GM19452 (cell line): ENCODE measurements around the gene ATG2B.

Experiments used
- ATAC-seq: cut with Tn5 transposase; IDR thresholded peaks from one replicate; pipeline ENCODE4 v1.9.1; 2021; ENCODE audit not compliant: unreplicated experiment

ATG2B gene

DNA sequence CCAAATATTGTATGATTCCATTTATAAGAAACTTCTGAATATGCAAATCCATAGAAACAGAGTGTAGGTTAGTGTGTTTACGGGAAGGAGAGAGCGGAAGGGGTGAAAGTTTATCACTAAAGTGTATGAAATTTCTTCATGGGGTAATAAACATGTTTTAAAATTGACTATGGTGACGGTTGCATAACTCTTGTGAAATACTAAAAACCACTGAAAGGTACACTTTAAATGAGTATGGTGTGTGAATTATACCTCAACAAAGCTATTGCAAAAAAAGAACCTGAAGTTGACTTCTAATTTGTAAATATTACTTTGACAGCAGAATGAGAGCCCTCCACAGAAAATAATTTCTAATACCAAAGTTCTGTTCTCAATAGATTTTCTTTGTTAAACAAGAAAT, 47.1 kb downstream of the ATG2B start:
- no peak for ATAC-seq

DNA sequence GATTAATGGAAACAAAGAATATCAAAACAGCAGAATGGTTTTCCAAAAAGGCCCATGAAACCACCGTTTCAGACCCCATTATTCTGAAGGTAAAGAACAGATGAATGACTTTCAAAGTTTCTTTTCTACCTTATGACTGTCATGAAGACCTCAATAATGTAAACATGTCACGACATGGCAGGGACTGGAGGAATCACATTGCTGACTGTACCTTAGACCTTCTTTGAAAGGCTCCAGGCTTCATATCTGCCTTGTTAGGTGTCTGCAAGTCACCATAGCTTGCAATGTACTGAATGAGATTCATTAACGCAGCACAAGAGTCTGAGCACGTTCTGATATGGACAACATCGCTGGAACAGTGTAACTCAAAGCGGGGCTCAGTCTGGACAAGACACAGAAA, 52.2 kb downstream of the ATG2B start:
- no peak for ATAC-seq

DNA sequence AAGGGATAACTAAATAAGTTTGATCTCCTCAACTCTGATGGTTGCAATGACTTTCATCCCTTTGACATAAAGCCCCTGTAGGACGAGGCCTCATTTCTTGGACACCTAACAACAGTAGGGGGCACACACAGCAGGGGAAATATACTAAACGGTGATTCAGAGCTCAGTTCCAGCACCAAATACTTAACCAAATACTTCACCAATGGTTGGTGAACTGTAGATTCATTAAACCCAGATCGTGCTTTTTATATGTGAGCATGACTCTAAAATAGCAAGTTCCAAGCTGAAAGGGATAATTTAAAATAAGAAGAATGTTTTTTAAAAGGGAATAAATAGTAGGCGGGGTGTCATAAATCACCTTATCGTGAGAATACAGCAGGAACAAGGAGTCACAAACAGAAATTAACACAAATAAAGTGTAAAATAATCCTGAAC, 53.2 kb downstream of the ATG2B start:
- no peak for ATAC-seq

DNA sequence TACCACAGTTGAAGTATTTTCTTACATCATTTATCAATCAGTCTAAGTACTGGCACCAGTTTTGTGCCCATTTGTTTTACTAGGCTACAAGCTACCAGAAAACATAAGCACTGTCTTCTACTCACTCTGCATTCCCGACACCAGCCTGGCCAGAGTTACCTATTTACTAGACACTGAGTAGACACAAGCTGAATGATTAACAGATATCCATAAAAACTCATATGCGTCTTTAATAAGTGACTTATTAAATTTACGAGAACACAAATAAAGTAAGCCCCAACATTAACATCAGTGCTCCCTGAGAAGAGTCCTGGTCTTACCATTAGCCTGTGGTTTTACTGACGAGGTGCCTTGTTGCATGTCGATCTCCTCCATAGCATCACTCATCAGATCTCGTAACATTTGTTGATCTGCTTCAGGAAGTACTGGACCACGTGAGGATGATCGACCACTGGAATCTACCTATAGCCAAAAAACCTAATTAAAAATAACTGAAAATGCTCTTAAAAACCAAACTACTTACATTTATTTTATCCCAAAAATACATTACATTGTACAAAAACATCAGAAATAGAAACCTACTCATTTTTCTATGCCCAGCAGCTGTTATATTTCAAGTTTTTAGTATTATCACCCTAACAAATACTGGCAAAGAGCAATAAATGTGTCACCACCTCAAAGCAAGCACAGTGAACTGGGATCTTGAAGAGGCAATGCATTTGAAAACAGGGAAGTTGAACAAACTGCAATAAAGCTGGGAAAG, 53.8 kb downstream of the ATG2B start:
- no peak for ATAC-seq

DNA sequence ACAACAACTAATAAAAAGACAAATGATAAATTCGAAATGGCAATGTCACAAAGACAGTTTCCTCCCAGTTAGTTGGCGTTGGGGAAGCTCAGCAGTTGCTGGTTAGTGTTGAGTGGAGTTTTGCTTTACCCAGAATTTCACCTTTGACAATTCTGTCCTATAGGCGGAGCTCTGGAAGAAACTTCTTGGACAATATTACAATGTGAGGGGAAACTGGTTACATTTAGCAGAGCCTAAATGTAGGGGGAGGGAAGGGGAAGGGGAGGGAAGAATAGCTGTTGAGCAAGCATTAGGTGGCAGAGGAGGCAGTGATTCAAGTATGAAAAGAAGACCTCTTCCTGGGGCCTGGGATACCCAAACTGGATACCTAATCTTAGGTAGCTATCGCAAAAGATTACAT, 55.7 kb downstream of the ATG2B start:
- no peak for ATAC-seq

DNA sequence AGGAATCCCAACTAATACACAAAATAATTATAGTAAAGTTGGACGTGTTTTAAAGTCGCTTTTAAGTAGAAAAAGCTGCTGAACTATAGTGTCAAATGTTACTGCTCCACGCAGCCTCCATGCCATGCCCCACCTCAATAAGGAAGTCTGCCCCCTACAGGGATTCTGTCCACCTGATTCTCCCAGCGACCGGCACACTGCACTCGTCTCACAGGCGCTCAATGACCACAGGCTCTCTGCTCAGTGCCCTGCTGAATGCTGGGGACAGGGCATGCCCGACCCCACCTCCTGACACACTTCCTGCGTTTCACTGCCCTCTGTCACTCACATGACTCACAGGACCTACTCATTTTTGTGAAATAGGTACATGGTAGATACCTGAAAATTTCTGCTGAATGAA, 58.2 kb downstream of the ATG2B start:
- ATAC-seq, result no peak

DNA sequence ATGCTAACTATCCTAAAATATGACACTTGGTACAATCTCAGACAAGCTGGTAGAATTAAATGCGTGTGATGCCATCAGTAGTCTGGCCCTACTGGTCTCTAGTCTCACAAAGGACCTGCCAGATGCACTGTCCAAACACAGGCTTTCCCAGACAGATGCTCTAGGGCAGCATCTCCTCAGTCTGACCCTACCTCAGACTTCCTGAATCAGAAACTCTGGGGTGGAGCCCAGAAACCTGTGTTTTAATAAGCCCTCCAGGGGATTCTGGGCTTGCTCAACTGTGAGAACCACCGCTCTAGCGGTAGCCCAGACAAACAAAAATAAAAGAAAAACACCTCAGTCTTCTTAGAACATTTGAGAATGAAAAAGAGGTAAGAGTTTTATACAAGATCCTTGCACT, 59.2 kb downstream of the ATG2B start:
- no peak for ATAC-seq

DNA sequence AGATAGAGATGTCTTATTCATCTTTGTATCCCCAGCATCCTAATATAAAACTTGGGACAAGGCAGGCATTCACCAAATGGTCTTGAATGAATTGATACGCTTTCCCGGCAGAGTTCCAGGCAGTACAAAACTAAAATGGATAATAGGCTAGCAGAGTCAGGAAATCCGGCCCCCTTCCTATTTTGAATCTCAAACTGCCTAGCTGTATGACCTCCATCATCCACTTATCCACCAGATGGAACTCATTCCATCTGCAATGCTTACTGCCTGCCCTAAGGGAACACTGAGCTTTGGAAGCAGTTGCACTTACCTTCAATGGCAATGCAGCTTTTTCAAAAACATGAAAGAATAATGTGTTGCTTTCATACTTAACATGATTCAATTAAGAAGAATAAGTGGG, 63.7 kb downstream of the ATG2B start:
- ATAC-seq, result no peak

DNA sequence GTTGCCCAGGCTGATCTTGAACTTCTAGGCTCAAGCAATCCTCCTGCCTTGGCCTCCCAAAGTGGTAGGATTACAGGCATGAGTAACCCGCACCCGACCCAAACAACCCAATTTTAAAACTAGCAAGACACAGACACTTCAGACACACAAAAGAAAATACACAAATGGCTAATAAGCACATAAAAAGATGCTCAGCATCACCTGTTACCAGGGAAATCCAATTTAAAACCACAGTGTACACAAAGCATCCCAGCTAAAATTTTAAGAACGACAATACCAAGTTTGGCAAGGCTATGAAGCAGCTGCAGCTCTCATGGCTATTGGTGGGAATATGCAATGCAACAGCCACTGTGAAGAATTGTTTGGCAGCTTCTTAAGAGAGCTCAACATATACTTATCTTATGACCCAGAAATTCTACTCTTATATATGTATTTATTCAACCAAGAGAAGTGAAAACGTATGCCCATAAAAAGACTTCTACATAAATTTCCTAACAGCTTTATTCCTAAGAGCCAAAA, 65.1 kb downstream of the ATG2B start:
- no peak for ATAC-seq

DNA sequence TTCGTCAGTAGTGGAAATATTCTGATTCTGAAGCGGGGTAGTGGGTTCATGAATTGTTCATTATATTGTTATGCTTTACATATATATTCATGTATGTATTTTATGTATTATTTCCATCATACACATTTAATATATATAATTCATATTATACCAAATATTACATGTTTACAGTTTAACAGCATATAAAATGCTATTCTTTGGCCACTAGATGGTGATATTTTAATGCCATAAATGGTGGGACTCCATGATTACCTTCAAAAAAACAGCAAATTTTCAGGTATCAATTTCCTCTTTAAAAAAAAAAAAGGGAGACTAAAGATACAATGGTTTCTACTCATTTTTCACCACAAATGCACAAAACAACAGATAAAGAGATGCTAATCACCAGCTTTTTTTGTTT, 66.1 kb downstream of the ATG2B start:
- ATAC-seq, result no peak

DNA sequence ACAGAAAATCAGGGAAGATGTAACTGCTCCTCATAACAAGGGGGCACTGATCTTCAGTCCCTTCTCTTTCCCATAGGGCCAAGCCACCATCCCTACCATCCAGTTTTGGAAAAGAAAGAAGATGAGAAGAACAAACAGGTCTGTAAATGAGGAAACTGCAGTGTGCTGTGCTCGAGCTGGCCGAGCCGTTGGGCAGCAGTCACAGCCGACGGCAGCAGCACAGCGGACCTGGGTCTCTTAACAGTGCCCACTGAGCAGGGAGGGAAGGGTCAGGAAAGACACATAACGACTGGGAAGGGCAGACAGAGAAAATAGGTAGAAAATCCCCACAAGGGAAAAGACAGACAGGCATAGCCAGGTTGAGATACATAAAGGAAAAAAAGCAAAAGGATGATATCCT, 68.9 kb downstream of the ATG2B start:
- no peak for ATAC-seq

DNA sequence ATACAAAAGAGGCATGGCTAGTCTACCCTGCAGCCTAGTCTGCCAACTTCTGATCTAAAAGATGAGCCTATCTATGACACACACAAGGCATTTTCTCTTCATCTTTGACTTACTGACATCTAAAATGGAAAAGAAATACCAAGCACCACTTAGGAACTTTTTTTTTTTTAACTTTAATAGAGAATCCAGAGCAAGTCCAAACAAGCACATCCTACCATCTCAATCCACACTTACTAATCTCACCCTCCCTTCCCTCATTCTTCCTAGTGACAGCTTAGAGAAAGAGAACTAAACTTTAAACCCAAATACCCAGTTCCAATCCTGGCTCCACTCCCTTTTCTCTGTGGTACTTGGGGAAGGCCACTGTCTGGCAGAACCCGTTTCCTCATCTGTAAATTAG, 75.3 kb downstream of the ATG2B start:
- no peak for ATAC-seq

DNA sequence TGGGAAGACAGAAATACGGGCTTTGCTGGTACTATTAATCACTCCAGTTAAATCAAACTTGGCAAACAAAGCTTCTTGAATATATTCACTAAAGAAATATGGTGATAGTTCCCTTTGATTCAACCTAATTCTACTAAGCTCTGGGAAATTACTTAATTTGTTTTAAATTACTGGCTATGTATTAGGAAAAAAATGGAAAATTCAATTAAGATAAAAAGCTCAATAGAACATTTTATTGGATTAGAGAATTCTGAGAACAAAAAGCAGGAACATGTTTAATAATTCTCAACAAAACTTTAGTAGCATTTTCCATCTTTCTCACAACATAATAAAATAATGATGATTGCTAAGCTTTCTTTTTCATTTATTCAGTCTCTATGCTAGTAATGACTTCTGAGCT, 76.9 kb downstream of the ATG2B start:
- ATAC-seq, result no peak

DNA sequence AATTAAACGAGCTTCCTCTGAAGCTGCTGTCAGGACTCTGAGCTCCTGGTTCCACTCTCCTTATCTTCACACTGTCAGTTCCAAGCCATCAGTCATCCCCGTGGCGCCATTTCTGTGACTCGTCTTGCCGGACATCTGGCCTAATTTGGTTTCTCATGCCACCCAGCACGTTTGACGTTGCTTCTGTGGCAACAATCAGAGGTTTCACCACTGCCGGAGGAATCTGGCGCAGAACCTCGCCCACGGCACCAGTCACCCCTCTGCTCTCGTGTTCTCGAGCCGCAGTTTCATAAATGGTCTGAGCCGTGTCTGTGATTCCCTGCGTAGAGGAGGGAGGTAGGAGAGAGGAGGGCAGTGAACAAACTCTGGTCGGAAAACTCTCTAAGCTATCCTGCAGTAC, 77.5 kb downstream of the ATG2B start:
- ATAC-seq, result no peak

DNA sequence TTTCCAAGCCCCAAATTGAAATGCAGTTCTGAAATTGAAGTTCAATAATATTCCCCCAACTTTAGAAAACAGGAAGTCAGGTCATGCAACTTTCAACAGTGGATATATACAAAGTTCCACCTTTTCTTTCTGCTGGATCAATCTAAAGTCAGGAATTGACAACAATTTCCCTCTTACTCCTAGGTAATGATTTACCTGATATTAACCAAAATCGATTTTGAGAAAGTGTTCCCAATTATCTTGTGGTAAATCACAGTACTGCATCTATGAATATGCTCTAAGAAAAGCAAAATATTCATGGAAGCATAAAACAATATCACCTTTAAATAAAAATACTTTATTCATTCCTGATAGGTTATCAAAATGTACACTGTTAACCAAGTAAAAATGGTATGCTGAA, 78.7 kb downstream of the ATG2B start:
- ATAC-seq, result no peak

DNA sequence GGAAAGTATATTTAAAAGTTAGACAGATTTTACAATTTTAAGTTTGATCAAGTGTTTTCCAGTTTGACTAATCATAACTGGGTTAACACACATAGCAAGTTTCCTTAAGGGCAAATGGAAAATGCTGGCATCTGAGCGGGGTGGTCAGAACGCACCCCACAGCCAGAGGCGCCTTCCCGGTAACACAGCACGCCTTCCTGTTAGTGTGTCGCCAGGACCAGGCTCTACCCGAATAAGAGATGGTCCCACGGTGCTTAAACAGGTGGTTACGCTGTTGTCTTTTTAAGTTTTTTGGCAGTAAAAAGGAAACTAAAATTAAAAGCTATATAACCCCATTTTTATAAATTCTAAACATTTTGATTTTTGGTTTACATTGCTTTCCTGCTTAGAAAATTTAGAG, 79.1 kb downstream of the ATG2B start:
- ATAC-seq, result no peak

DNA sequence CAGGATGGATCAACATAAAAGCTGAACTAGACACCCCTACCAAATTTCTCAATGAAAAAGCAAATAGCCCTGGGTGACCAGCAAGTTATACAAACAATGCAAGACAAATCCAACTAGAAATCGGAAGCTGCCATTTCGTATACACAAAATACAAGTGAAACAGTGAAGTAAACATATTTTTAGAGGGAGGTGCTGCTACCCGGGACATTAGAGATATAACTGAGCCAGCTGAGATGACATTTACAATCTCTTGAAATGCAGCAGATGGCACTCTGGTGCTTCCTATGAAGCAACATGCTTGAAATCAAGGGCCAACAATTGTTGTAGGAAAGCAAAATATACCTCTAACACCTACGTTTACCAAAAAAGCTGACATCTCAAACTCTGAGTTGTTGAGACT, 81.7 kb downstream of the ATG2B start:
- no peak for ATAC-seq

DNA sequence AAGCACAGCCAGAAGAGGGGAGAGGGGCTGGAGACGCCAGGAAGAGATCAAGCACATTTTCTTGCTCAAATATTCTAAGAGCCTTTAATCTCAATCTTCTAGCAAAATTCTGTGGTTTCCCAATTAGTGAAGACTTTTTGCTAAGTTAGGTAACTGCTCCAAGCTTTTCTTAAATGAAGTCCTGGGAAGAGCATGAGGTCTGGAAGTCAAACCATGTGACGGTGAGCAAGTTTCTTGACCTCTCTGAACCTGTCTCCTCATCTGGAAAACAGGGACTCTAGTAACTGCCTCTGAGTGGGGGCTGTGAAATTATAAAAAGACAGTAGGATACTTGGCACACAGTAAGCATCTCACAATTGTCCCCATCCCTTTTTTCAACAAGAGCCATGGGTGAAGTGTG, 83.0 kb downstream of the ATG2B start:
- ATAC-seq, result no peak

DNA sequence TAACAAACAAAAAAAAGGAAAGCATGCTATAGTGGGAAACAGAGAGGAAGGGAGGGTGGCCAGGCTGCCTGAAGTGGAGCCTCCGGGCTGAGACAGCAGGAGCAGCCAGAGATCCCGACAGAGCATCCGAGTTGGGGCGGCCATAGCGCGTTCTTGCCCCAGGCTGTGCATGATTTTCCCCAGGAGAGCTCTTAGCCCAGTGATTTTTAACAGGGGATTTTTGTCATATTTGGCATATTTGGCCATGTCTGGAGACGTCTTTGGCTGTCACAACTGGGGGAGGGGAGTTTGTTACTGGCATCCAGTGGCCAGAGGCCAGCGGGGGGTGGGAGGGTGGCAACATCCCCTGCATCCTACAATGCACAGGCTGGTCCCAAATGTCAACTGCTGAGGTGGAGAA, 83.6 kb downstream of the ATG2B start:
- no peak for ATAC-seq

DNA sequence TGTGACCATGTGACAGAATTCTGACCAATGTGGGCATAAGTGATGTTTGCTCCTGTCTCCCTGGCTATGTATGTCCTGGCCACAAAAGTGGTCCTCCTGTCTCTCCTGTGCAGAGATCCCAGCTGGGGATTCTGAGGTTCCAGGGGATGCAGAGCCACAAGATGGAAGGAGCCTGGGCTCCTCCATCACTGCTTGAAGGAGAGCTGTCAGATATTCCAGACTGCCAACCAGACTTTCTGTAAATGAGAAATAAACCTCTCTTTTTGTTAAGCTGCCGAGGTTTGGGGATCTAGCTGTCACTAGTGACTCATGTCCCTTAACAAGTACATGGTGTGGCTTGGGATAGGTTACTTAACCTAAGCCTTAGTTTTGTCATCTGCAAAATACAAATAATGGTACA, 85.3 kb downstream of the ATG2B start:
- no peak for ATAC-seq

DNA sequence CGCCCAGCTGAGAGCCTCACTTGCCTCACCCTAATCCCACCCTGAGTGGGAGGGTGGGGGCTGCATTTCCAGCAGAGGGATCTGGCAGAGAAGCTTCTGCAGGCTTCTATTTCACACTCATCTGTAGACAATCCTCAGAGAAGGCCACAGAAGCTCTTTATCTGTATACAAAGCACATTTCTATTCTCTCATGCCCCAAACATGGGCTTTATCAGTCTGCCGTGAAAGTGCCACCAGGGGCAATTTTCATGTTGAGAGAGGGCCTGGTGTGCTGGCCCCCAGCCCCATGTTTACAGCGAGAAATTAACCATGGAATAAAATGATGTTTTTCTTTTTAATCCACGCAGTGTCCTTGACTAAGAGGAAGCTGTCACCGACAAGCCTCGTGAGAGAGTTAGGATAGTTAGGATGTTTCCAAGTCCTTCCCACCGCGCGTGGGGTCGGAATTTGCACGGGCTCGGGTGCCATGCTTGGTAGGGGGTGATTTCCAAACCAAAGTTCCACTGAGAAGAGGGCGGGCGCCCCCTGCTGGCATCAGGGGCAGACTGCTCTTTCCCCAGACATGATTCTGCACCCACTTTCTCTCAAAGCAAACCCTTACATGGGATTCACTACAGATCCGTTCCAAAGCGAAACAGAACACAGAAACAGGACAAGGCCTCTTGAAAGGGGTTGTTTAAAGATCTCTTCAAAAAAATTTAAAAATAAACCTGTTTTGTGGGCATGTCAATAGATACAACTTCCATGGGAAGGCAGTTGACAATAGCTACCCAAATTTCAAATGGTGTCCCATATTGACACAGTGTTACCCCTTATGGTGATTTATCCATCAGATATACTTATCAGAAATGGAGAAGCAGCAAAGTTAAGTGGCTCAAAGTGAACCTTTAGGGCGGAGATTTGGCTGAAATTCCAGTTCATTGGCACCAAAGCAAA, 87.7 kb downstream of the ATG2B start:
- ATAC-seq, result no peak

DNA sequence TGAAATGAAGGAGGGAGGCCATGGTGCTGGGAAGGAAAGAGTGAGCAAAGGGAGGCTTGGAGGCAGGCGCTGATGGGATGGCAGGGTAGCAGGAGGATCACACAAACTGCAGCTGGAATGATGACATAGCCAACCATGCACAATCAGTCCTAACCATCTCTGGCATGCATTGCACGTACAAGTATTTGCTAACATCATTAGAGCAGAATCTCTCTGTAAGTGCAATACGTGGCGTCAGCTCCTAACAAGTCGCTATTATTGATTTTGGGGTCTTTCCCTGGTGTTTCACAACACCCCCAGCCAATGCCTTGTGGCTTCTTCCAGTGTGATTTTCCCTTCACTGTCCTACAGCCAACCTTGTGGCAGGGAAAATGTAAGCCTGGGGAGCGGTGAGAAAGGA, 88.6 kb downstream of the ATG2B start:
- ATAC-seq, result no peak
